BJ (cell line): ENCODE results near the gene GPR148. TPM values are rescaled to one million over a fixed set of nuclear protein-coding genes. Genes with fewer than 3 reads are reported as not detected.

Source experiments
- CTCF ChIA-PET: fragments of 350-600 bp; formaldehyde crosslinking; extraction: SDS; loops from one replicate; lab custom pipeline; 2021; ENCODE audit warnings: antibody characterized with exemption, inconsistent platforms; lab: Yijun Ruan, JAX
- POLR2A ChIA-PET: fragments of 300-600 bp; sonication (Branson Sonifier 250); formaldehyde crosslinking; extraction: SDS; loops from one replicate; lab custom pipeline; 2021; ENCODE audit warnings: antibody characterized with exemption; lab: Charles Lee
- DNase-seq: peaks from one replicate; pipeline ENCODE4 v3.0.0-alpha.2; 2011; ENCODE audit warnings: low read depth
- H3K27me3 ChIP-seq: 2 replicates; pipeline ENCODE4 v1.6.0; 2011; ENCODE audit warnings: low read length; ENCODE audit not compliant: control insufficient read depth, insufficient read depth
- H3K36me3 ChIP-seq: 2 replicates; pipeline ENCODE4 v1.5.1; 2011; ENCODE audit warnings: low read length; ENCODE audit not compliant: control insufficient read depth, insufficient read depth
- H3K4me3 ChIP-seq: 2 replicates; pipeline ENCODE4 v1.5.1; 2011; ENCODE audit warnings: low read depth, mild to moderate bottlenecking, control low read depth, low read length
- CTCF ChIP-seq: IDR thresholded peaks from 2 replicates; pipeline ENCODE4 v1.5.1; 2011; ENCODE audit warnings: low read depth, mild to moderate bottlenecking, control low read depth, inconsistent platforms, low read length, moderate library complexity; ENCODE audit not compliant: insufficient read depth
- polyA plus RNA-seq: library from polyadenylated mRNA; depleted of rRNA; stranded (reverse); fragments of >200 nt; gene quantifications from 2 replicates; pipeline ENCODE4 v1.2.3, GENCODE V29; 2011

The GPR148 gene
- polyA plus RNA-seq, 1 experiment: not detected

- ChIA-PET CTCF (interaction anchor here (0.8 kb wide), 1 partner anchor 31 kb away, joined by 3 read pairs; no protein-coding TSS in a partner anchor), POLR2A (no interaction called here)
- H3K4me3 ChIP-seq: no peak overlapping the region
- H3K36me3 ChIP-seq: no peaks in the 10 kb centered on the region
- TF ChIP-seq CTCF: no peak
- H3K27me3 ChIP-seq: no peaks in the 10 kb centered on the region
- no peak for DNase-seq
Measured at GRCh38 chr2:130763405-130763804, 34.5 kb downstream of the GPR148 start.

GRCh38 chr2:130764035-130764820 is 35.4 kb downstream of the GPR148 start:
- Histone ChIP-seq H3K36me3 (no peaks in the 10 kb centered on the region), H3K4me3 (no peak overlapping the region), H3K27me3 (no peaks in the 10 kb centered on the region)
- DNase-seq: no peak
- TF ChIP-seq CTCF: no peak
- CTCF ChIA-PET: interaction anchor here (0.8 kb wide), 1 partner anchor 30 kb away, joined by 3 read pairs; no protein-coding TSS in a partner anchor
- POLR2A ChIA-PET: no interaction called here

- no peak overlapping the region for H3K4me3 ChIP-seq
- DNase-seq: no peak
- ChIA-PET POLR2A (no interaction called here), CTCF (no interaction called here)
- no peaks in the 10 kb centered on the region for H3K27me3 ChIP-seq
- no peaks in the 10 kb centered on the region for H3K36me3 ChIP-seq
- TF ChIP-seq CTCF: no peak
Measured at GRCh38 chr2:130764821-130765115, 35.9 kb downstream of the GPR148 start.

GRCh38 chr2:130765464-130765863 is 36.6 kb downstream of the GPR148 start:
- ChIA-PET CTCF (no interaction called here), POLR2A (no interaction called here)
- H3K36me3 ChIP-seq: no peaks in the 10 kb centered on the region
- no peak for TF ChIP-seq CTCF
- DNase-seq: no peak
- H3K4me3 ChIP-seq: no peak overlapping the region
- H3K27me3 ChIP-seq: no peaks in the 10 kb centered on the region

- H3K27me3 ChIP-seq: no peaks in the 10 kb centered on the region
Measured at GRCh38 chr2:130766037-130766436, 37.2 kb downstream of the GPR148 start.

More at GRCh38 chr2:130766037-130766436, 37.2 kb downstream of the GPR148 start:
- ChIA-PET POLR2A (no interaction called here), CTCF (no interaction called here)
- no peak for TF ChIP-seq CTCF
- no peak overlapping the region for H3K4me3 ChIP-seq
- DNase-seq: no peak
- no peaks in the 10 kb centered on the region for H3K36me3 ChIP-seq
